Sigmoid colon (tissue), 7 donors: Measurements from ENCODE around the gene GRAMD4. TPM values are rescaled to one million over a fixed set of nuclear protein-coding genes. Genes with fewer than 3 reads are reported as not detected.
A peak's percentile ranks its signal among the peaks of the same experiment; 100 is the strongest.
"Not testable (repeated sequence)": the region's sequence is repeated elsewhere in the genome, so short reads cannot be mapped to it uniquely, and the experiment has no call there.

Experiments used
- DNase-seq: peaks from one replicate; pipeline ENCODE4 v3.0.0-alpha.2; 2019
- H3K27ac ChIP-seq, 4 donors: fragments of 200-600 bp; sonication (generic); one replicate each; pipeline ENCODE4 v1.5.1; 2016 to 2019; ENCODE audit warnings: mild to moderate bottlenecking in 1 of 4
- H3K27me3 ChIP-seq, 3 donors: fragments of 200-600 bp; sonication (generic); one replicate each; pipeline ENCODE4 v1.5.1; 2019; ENCODE audit warnings: mild to moderate bottlenecking in 1 of 3
- H3K36me3 ChIP-seq, 4 donors: fragments of 200-600 bp; sonication (generic); one replicate each; pipeline ENCODE4 v1.5.1; 2016 to 2019
- H3K4me1 ChIP-seq, 4 donors: fragments of 200-600 bp; sonication (generic); one replicate each; pipeline ENCODE4 v1.5.1; 2017 to 2019
- H3K4me3 ChIP-seq, 4 donors: fragments of 200-600 bp; sonication (generic); one replicate each; pipeline ENCODE4 v1.5.1; 2017 to 2019; ENCODE audit warnings: mild to moderate bottlenecking in 2 of 4, moderate library complexity in 1 of 4
- H3K9me3 ChIP-seq, 4 donors: fragments of 200-600 bp in 3 of 4; sonication (generic) in 3 of 4; one replicate each; pipeline versions ENCODE4 v1.5.1 to v1.6.1; 2013 to 2019
- EP300 ChIP-seq, 4 donors: sonication (generic); formaldehyde crosslinking; IDR thresholded peaks; one replicate each; pipeline ENCODE4 v1.6.1; 2017; ENCODE audit warnings: antibody characterized with exemption in 4 of 4
- POLR2A ChIP-seq, 2 donors: fragments of 450-650 bp; IDR thresholded peaks; one replicate each; pipeline ENCODE4 v1.6.1; 2016; ENCODE audit warnings: antibody characterized with exemption in 2 of 2, mild to moderate bottlenecking in 2 of 2, moderate library complexity in 2 of 2
- POLR2AphosphoS5 ChIP-seq, 4 donors: sonication (generic); formaldehyde crosslinking; IDR thresholded peaks; one replicate each; pipeline ENCODE4 v1.6.1; 2017; ENCODE audit warnings: antibody characterized with exemption in 4 of 4
- WGBS, 2 donors: extraction: QIAGEN DNeasy Blood & Tissue Kit; methylation state at CpG; one replicate each; pipeline ENCODE4 v1.1.7; 2013; 5-methylcytosine and 5-hydroxymethylcytosine counted together
- intact Hi-C: fragments of 100-400 bp; cut with DNase I; formaldehyde crosslinking; loops from one replicate; pipeline ENCODE4 v1.15.1; 2023
- polyA plus RNA-seq, 3 donors: library from polyadenylated mRNA; stranded (reverse); fragments of 200-250 nt; gene quantifications; one replicate each; pipeline ENCODE4 v1.2.3, GENCODE V29; 2013
- total RNA-seq, 4 donors: library from RNA; depleted of rRNA; stranded (reverse); fragments of >200 nt; gene quantifications; one replicate each; pipeline ENCODE4 v1.1.0, GENCODE V29; 2016
- TF ChIP-seq, protein P1 (sequence below), 4 experiments: fragments of 450-650 bp in 3 of 4; fragments of 200-600 bp in 1 of 4; IDR thresholded peaks; one replicate each; pipeline ENCODE4 v1.5.1; 2016 to 2019; ENCODE audit warnings: antibody characterized with exemption in 4 of 4, mild to moderate bottlenecking in 3 of 4, moderate library complexity in 2 of 4
- donor health status: healthy with polysubstance abuse.
- donor health status: Bipolar disorder and iron deficiency.
- donor health status: healthy.

Gene GRAMD4
- total and polyA plus RNA-seq, 7 donors, result 11.6 to 57.2 (median 23.5) TPM

DNA sequence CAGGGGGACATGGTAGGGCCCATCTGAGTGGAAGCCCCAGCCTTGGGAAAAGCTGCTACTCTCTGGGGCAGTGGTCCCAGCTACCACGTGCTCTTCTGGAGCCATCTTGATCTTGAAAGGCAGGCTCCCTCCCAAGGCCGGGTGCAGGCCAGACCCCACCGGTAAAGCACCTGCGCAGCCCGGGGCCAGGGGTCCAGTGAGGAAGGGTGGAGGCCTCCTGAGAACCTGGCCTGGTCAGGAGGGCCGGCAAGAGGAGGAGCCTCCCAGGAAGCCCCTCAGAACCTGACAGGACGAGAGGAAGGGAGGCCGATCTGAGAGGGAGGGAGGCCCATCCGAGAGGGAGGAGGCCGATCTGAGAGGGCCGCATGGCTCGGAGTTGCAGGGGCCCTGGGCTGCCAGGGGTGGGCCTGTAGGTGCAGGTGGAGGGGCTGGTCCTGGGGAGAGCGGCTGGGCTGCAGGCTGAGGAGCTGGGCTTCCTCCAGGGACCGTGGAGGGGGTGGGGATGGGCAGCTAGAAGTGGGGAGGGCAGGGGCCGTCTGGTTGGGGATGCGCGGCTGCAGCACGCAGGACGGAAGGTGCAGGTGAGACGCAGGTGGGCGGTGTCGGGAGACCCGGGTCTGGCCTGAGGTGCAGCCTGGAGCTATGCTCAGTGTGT, 529 bp downstream of the GRAMD4 start:
- Histone ChIP-seq H3K4me1 (peaks cover 0 to 43% (median 33%) of the 10 kb centered on the region in 4 donors), H3K4me3 (peak overlapping the region in 1 of 4 donors; percentile 1), H3K36me3 (no peaks in the 10 kb centered on the region), H3K27me3 (no peaks in the 10 kb centered on the region), H3K27ac (peak overlapping the region in 3 of 4 donors; percentile 54 to 68 (median 55)), H3K9me3 (no peaks in the 10 kb centered on the region)
- DNase-seq, result peak; percentile 61
- TF ChIP-seq EP300 (IDR thresholded peaks at IDR 0.05) (no peak), POLR2AphosphoS5 (IDR thresholded peaks at IDR 0.05) (no peak), POLR2A (IDR thresholded peaks at IDR 0.05) (no peak)
- TF ChIP-seq, protein P1, sequence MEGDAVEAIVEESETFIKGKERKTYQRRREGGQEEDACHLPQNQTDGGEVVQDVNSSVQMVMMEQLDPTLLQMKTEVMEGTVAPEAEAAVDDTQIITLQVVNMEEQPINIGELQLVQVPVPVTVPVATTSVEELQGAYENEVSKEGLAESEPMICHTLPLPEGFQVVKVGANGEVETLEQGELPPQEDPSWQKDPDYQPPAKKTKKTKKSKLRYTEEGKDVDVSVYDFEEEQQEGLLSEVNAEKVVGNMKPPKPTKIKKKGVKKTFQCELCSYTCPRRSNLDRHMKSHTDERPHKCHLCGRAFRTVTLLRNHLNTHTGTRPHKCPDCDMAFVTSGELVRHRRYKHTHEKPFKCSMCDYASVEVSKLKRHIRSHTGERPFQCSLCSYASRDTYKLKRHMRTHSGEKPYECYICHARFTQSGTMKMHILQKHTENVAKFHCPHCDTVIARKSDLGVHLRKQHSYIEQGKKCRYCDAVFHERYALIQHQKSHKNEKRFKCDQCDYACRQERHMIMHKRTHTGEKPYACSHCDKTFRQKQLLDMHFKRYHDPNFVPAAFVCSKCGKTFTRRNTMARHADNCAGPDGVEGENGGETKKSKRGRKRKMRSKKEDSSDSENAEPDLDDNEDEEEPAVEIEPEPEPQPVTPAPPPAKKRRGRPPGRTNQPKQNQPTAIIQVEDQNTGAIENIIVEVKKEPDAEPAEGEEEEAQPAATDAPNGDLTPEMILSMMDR (IDR thresholded peaks at IDR 0.05), result no peak
- intact Hi-C loops, result no loop called here
- WGBS, 2 donors, result 94 to 95% methylated on average over 23 of the region's 23 CpGs

DNA sequence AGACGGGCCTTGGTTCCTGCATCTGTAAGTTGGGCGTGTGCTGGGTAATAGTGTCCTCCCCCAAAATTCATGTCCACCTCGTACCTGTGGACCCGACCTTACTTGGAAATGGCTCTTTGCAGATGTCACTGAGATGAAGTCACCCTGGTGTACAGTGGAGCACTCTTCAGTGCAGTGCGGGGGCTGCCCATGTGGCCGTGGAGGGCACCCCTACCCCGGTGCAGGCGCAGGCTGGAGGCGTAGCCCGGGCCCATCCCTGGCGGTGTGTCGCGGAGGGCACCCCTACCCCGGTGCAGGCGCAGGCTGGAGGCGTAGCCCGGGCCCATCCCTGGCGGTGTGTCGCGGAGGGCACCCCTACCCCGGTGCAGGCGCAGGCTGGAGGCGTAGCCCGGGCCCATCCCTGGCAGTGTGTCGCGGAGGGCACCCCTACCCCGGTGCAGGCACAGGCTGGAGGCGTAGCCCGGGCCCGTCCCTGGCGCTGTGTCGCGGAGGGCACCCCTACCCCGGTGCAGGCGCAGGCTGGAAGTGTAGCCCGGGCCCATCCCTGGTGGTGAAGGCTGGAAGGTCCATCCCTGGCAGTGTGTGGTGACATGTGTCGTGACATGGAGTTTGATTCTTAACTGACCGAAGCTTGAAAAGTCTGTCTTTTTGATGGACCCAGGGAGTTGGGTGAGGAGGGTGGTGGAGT, 1.2 kb downstream of the GRAMD4 start:
- H3K4me3 ChIP-seq, H3K27me3 ChIP-seq, DNase-seq, H3K9me3 ChIP-seq, intact Hi-C loops, H3K36me3 ChIP-seq: not testable (repeated sequence)
- Histone ChIP-seq H3K27ac (peak overlapping the region in 1 of 4 donors; percentile 54), H3K4me1 (peaks cover 0 to 43% (median 33%) of the 10 kb centered on the region in 4 donors)
- WGBS, 2 donors, result 95 to 97% methylated on average over 29 to 38 of the region's 38 CpGs

DNA sequence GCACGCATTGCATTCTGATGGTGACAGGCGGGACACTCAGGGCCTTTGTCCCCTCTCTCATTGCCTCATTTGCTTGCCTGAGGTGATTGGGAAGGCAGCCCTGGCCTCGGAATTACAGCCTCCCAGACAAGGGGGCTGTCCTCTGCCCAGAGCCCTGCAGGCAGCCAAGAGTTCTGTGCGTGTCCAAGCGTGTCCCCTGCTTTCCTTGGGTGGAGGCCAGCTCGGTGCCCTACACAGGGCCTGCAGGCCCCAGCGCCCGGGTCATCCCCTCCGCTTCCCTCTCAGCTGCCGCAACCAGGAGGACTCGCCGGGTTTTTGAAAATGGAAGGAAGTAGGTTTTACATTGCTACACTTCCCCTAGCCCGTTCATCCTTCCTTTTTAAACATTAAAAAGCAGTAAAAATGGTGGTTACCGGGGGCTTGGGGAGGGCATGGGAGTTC, 1.9 kb downstream of the GRAMD4 start:
- Histone ChIP-seq H3K9me3 (no peaks in the 10 kb centered on the region), H3K4me3 (no peak overlapping the region), H3K27ac (peak overlapping the region in 2 of 4 donors; percentile 19 to 28), H3K27me3 (no peaks in the 10 kb centered on the region), H3K36me3 (peaks cover 0 to 3% (median 0%) of the 10 kb centered on the region in 4 donors), H3K4me1 (peaks cover 0 to 42% (median 32%) of the 10 kb centered on the region in 4 donors)
- no peak for TF ChIP-seq POLR2A (IDR thresholded peaks at IDR 0.05)
- no peak for TF ChIP-seq POLR2AphosphoS5 (IDR thresholded peaks at IDR 0.05)
- TF ChIP-seq, protein P1 (IDR thresholded peaks at IDR 0.05), result no peak
- no peak for TF ChIP-seq EP300 (IDR thresholded peaks at IDR 0.05)
- peak; percentile 81 for DNase-seq
- intact Hi-C loops, result no loop called here
- WGBS, 2 donors, result 64 to 89% methylated on average over 14 of the region's 14 CpGs

DNA sequence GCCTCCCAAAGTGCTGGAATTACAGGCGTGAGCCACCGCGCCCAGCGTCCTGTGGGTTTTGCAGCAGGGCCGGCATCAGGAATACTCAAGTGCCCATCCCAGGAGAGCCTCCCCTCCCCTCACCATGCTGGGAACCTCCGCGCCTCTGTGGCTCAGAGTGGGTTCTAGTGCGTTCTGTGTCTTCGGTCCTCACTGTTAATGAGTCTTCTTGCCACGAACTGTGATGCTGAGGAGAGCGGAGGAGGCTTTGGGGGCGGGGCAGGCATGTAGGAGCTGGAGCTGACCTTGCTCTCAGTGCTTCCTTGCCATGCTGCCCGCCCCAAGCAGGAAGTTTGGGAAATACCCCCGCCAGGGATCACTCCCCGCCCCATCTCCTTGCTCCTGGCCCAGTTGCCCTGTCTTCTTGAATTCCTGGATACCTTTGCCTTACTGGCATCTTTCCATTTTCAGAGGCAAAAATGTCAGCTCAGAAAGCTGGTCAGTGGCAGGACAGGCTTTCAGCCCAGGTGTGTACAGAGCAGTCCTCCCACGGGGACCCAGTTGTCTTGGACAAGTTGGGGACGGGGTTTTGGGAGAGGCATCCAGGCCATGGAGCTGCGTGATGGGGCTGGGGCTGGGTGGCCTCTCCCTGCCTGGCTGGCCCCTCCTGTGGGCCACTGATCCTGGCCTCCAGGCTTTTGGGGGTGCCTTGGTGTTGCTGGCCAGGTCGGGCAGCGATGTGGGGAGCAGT, 5.1 kb downstream of the GRAMD4 start:
- no peak overlapping the region for H3K4me3 ChIP-seq
- peaks cover 0 to 10% (median 0%) of the 10 kb centered on the region in 4 donors for H3K36me3 ChIP-seq
- peaks cover 0 to 12% (median 3%) of the 10 kb centered on the region in 4 donors for H3K4me1 ChIP-seq
- WGBS, 2 donors, result 89 to 95% methylated on average over 20 of the region's 20 CpGs
- no peaks in the 10 kb centered on the region for H3K27me3 ChIP-seq
- no peaks in the 10 kb centered on the region for H3K9me3 ChIP-seq
- intact Hi-C loops, result no loop called here
- DNase-seq, result peak; percentile 59
- H3K27ac ChIP-seq, result no peak overlapping the region
- TF ChIP-seq, protein P1 (IDR thresholded peaks at IDR 0.05), result no peak
- TF ChIP-seq EP300 (IDR thresholded peaks at IDR 0.05), result no peak
- no peak for TF ChIP-seq POLR2AphosphoS5 (IDR thresholded peaks at IDR 0.05)
- TF ChIP-seq POLR2A (IDR thresholded peaks at IDR 0.05), result no peak
